Stimulated activated CD8-positive, alpha-beta memory T cell treated with anti-CD3 and anti-CD28 coated beads, Interleukin-4, amount 100 ng/mL, for 4 hours (primary cell): ENCODE data around the gene KCNT2.
"Not testable (repeated sequence)": the region's sequence is repeated elsewhere in the genome, so short reads cannot be mapped to it uniquely, and the experiment has no call there.

Experiments
- DNase-seq, 2 donors: peaks; one replicate each; pipeline ENCODE4 v3.0.0-alpha.2; 2020; ENCODE audit warnings: low read depth in 2 of 2, low spot score in 1 of 2

The KCNT2 gene

DNA sequence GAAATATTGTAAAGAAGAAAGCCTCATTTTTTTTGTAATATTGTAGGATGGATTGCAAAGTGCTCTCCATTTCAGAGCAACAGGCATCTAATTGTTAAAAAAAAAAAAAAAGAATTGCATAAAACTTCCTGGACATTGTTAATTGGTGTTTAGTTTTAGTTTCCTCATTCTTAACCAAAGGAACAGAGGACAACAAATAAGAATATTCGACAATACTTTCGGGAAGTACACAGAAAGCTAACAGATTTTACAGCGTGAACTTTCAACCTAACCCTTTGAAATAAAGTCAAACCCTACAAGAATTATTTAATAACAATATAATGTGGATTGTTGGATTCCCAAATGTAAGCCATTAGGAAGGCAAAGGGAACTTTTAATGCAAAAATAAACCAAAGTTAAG, 284.4 kb downstream of the KCNT2 start:
- no peak for DNase-seq

DNA sequence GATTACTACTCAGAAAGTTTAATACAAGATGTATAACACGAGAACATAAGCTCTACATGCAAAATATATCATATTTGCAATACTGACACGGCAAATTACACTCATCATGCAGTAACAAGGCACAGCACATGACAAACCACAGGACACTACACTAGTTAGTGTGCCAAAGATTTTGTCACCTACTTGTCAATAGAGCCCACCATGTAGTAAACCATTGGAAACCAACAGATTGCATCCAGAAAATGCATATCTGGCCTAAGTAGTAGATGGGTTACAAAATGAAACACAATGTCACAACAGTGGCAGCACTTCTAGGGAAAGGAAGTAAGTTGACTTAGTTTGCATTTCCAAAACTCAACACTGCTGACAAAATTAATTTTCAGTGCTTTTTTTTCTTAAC, 288.9 kb downstream of the KCNT2 start:
- DNase-seq, result no peak

DNA sequence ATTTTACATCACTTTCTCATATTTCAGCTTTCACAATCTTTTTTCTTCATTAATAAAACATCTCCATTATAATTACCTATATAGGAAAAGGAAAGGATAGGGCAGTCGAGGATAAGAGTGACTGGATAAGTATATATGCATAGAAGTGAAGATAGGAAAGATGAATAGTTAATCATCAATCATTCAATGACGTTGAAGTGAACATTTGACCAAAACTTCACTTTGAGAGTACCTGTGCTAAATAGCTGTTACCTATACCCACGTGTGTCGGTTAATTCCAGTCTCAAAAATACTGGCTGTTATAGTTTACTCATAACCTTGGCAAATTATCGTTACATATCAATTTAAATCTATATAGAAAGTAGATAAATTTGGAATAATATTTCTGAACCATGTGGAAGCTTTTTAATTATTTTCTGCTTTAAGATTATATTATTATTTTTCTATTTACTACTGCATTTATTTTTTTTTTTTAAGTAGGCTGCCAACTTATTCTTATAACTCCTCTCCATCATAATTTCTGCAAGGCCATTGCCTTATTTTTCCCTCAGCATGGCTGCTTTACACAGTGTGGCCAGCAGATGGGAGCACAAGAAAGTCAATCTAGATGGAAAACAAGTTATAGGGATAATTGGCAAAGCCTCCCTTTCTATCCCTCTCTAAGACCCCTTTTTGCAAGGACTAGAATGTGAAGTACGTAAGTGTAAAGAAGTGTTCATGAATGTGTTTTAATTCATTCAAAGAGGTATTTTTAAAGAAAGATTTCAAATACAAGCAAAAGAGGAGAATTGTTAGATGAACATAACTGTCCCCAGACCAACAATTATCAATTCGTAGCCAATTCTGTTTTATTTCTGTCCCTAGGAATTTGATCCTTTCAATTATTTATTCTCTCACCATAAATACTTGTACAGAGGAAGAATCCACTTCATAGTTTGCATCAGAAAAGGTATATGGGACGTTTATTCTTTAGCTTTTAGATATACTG, 290.4 kb downstream of the KCNT2 start:
- no peak for DNase-seq

DNA sequence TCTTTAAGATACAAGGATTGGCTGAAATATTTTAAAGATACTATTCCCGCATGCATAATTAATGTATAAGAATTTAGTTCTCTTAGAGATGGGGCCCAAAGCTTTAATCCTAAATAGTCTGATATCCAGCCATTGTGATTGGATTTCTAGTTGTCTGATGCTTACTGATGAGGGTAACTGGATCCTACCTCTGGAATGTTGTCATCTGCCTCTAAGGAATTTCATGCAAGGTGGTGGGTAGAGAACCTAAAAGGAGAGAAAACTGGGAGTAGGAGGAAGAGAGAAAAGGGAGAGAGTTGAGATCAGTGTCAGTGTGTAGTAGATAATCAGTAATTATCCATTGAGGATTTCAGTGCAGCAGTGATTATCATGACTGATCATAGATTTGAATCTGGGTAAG, 295.5 kb downstream of the KCNT2 start:
- DNase-seq, result no peak

DNA sequence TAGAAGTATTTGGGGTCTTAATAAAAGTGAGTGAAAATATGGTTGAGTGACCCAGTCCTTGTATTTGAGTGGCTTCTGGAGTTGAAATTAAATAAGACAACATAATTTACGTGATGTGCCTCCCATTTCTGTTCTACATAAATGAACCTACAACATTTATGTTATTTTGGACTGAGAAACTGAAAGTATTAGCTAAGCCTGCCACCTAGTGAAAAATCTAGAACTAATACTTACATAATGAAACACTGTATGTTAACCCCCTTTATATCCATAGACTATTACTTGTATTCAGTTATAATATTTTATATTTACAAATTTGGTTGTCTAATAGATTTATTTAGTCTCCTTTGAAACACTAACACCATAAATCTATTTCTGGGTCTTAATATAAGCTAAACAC, 298.9 kb downstream of the KCNT2 start:
- DNase-seq, result no peak

DNA sequence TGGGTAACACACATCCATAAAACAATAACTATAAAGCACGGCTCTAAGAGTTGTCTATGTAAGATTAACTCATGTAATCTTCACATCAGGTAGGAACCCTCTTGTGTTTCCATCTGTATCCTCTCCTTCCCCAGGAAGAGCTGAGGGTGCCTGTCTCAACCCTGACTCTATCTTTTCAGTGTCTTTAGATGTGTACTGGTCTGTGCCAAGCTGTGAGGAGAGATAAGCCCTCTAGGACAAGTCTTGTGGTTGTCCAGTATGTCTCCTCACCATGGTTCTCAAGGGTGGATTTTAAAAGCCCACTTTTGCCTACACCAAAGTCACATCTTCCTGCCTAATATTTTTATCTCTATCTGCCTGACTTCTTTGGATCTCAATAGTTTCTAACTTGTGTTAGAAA, 300.1 kb downstream of the KCNT2 start:
- DNase-seq, result no peak

DNA sequence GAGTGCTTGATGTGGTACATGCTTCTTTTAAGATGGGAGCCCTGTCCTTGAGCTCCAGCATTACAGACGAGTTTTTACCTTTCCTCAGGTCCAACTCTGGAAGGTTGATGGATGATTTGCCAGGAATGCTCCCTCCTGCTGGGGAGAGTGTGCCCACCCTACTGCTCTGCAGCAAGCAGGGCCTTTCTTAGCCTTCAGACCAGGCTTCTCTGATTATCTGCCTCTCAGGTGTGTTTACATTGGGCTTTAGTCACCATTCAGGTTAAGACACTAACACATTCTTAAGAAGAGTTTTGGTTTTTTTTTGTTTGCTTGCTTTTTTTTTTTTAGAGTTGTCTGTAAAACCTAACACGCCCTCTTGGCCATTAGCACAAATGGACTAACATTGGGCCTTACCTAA, 301.8 kb downstream of the KCNT2 start:
- no peak for DNase-seq

DNA sequence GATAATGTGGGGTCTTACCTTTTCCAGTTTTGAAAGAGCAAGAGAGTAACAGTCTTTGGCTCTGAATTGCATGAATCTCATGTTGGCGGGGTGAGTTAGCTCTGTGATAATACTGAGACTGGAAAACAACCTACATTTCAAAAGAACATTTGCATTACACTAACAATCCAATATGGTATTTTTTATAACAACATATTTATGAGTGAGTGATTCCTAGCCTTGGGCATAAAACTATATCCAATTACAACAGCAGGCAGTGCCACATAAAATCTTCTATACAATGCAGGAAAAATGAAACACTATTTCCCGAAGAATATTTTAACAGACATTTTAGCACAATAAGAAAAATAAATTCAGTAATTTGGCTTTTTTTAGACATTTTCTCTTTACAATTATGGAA, 303.0 kb downstream of the KCNT2 start:
- DNase-seq, result no peak

DNA sequence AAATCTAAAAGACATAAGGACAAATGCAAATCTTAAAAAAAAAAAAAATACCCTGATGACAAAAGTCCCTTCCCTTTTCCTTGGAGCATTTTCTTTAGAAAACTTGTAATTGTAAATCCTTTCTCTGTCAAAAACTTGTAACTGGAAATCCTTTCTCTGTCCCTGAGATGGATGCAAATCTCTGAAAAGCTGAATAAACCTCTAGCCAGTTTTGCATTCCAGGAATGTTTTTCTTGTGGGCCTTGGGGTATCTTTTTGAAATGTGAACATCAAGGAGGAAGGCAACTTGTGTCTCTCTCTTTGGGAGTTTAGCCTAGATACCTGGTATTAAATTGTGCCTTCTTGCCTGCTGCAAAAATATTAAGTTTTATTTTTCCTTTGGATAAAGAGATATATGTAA, 305.3 kb downstream of the KCNT2 start:
- no peak for DNase-seq

DNA sequence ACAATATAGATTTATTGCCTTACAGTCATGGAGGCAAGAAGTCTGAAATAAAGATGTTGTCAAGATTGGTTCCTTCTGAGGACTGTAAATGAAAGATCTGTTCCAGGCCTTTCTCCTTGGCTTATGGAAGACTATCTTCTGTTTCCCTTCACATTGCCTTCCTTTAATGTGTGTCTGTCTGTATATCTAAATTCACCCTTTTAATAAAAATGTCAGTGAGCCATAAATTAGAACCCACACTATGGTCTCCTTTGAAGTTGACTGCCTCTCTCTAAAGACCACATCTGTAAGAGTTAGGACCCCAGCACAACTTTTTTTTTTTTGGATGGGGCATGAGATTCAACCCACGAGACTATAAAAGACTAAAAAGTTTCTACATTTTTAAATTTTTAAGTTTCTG, 305.8 kb downstream of the KCNT2 start:
- no peak for DNase-seq

DNA sequence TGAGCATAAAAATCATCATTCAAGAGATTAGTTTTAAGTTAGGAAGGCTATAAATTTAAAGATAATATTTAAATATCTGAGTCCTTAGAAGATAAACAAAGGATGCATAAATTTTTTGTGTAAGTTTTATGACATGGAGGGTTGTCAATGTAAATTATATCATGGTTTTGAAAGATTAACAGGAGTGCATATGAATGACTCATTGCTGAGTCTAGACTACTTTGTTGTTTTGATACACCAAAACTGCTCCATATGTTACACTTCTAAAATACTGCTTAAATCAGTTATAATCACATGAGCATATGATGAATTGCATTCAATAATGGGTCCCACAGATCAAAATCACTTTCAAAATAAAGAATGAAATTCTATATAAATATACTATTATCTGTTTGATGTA, 312.5 kb downstream of the KCNT2 start:
- DNase-seq, result no peak

DNA sequence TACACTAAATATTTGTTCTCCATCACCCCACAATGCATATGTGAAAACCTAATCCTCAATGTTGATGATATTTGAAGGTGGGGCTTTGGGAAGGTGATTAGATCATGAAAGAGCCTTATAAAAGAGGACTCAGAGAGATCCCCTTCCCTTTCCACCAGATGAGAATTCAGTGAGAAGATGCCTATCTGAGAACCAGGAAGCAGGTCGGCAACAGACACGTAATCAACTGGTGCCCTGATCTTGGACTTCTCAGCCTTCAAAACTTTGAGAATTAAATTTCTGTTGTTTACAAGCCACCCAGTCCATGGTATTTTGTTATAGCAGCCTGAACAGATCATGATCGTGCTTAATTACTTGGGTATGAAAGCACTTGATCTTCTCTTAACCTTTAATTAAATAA, 329.4 kb downstream of the KCNT2 start:
- DNase-seq, result no peak

DNA sequence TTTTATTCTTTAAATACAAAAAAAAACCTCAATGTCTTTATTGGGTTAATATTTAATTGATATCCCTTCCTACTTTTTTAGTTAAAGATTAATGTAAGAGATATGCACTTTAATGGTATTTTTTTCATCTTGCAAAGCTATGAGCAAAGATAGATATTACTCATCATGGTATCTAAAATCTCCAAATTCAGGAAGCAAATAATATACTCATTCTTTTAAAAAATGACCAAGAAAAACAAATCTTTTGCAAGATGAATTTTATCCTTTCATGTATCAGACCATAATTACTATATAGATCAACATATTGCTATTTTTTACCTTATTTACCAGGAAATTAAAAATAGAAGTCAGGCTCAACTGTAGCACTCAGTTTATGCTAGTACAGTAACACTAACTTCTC, 330.4 kb downstream of the KCNT2 start:
- DNase-seq, result no peak

DNA sequence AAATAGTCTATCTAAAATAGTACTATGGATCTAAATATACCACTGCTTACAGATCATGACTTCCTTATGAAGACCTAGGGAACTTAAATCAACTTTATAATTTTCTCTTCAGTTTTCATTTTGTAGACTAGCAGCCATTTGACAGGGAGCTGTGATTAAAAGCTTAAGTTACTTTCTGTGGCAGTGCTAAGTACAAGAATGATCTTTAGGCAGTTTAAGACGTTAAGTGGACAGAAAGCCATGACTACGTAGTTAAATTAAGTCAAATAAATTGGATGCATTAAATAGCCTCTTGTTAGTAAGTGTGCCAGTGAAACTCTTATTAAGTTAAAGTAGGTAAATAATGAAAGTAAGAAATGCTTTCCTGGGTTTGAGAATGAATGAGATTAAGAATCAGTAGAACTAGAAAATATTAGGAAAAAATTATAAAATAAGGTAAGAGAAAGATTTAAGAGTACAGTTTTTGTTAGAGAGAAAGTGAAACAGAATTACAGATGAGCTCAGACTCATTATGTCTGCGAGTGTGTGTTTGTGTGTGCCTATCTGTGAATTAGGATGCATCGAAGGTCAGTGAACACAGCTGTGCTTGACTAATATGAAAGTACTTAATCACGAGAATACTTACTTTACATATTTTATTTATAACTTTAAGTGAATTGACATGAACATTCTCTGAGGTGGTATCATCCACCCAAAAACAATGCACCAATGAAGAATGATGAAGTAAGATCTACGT, 336.9 kb downstream of the KCNT2 start:
- DNase-seq, result no peak

DNA sequence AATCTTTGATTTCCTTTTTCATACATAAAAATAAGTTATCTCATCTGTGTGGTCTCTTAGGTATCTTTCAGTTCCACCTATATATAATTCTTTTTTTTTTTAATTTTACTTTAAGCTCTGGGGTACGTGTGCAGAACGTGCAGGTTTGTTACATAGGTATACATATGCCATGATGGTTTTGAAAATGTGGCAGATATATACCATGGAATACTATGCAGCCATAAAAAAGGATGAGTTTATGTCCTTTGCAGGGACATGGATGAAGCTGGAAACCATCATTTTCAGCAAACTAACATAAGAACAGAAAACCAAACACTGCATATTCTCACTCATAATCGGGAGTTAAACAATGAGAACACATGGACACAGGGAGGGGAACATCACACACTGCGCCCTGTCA, 345.2 kb downstream of the KCNT2 start:
- not testable (repeated sequence) for DNase-seq

DNA sequence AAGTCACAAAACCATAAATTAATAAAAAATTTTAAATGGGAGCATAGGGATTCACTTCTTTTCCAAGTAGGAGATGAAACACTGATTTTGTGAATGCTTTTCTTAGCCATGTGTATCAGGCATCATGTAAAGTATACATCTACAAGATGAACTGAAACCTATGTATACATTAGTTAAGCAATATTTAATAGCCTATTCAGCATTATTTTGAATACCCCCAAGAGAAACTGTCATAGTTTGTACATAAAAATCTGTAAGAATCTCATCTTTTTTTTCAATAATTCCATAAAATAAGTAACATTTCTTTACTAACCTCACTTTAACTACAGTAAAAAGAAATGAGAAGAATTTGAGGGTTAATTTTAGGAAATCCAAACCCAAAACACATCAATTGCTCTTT, 348.0 kb downstream of the KCNT2 start:
- DNase-seq, result no peak

DNA sequence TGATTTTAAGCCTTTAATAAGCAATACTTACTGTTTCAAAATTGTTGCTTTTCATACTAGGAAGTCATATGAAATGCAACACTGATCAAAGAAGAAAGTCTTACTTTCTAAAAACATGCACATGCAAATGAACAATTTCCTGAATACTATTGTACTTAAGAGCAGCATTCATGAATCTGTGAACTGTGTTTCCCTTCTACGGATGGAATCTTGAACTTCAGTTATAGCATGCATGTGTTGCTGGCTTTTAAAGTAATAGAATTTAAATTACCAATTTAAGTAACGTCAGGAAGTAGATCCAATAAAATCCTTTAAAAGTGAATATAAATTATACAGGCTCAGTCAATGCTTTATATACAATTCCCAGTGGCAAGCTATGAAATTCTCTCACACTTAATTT, 348.9 kb downstream of the KCNT2 start:
- DNase-seq, result no peak

DNA sequence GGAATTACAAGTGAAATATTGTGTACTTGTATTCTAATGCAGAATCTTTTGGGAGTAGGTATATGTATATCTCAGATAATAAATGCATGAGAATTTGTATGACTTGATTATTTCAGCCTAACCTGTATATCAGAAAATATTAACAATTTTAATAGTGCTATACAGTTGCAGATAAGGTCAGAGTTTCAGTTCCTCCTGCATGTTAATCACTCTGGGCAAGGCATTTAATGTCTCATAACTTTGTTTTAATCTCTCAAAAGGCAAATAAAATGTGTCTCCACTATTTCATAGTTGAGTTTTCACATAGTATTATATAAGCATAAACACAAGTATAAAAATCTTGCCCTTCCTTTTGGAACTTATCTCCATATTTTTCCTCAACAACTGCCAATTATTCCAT, 352.5 kb downstream of the KCNT2 start:
- no peak for DNase-seq

DNA sequence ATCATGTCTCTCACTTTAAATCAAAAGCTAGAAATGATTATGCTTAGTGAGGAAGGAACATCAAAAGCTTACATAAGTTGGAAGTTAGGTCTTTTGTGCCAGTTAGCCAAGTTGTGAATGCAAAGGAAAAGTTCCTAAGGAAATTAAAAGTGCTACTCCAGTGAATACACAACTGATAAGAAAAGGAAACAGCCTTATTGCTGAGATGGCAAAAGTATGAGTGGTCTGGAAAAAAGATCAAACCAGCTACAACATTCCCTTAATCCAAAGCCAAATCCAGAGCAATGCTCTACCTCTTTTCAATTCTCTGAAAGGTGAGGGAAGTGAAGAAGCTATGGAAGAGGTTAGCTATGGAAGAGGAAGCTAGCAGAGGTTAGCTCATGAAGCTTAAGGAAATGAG, 378.7 kb downstream of the KCNT2 start:
- no peak for DNase-seq

DNA sequence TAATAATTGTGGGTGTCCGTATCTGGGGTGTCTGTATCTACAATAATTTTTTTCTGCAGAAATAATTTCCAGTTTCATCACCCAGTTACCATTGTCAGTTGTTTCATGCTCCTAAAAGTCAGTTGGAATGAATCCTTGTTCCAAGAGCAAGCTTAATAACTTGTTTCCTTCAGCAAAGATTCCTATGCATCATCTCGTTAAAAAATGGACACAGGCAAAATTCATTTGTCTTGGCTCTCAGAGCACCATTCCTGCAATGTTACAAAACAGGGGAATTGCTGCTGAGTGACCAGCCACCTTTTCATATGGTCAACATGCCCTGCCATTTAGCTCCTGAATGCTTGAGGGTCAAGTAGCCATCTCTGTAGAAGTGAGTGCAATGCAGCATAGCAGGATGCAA, 393.4 kb downstream of the KCNT2 start:
- DNase-seq, result no peak

DNA sequence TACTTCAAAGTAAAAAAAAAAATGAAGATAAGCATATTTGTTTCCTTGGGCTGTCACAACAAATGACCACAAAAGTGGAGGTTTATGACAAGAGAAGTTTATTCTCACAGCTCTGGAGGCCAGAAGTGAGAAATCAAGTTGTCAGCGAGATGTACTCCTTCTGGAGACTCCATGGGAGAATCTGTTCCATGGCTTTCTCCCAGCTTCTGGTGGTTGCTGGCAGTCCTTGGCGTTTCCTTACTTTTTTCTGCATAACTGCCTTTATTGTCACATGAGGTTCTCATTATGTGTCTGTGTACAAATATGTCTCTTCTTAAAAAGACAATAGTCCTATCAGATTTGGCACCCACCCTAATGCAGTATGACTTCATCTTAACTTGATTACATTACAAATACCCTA, 398.3 kb downstream of the KCNT2 start:
- DNase-seq, result no peak

DNA sequence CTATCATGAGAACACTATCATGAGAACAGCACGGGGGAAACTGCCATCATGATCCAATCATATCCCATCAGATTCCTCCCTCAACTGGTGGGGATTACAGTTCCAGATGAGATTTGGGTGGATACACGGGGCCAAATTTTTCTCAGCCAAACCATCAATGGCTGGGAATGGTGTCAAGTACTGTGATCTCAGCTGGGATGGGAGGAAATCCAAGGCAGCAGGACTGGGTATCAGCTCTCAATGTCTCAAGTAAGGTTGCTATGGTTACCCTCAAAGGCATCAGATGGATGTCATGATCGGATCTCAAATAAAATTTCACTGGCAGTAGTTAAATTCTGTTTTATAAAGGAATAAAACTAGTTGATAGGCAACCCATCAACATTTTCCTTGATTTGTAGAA, 399.0 kb downstream of the KCNT2 start:
- DNase-seq, result no peak
